HTR-8/SVneo (cell line): Measurements from ENCODE around the gene MED26.
"Not testable (repeated sequence)": the region's sequence is repeated elsewhere in the genome, so short reads cannot be mapped to it uniquely, and the experiment has no call there.

ENCODE experiments used
- DNase-seq: peaks from one replicate; pipeline ENCODE4 v3.0.0; 2011; ENCODE audit warnings: low spot score, mixed read lengths; ENCODE audit not compliant: insufficient read length
- FAIRE-seq: peaks from 2 replicates; lab custom pipeline; 2011; peaks lifted over from hg19 to GRCh38; lab: Jason Lieb, UNC

MED26 gene

GRCh38 chr19:16548956-16549355 is 79.0 kb downstream of the MED26 start:
- no peak for FAIRE-seq
- no peak for DNase-seq

GRCh38 chr19:16544473-16545231 is 83.4 kb downstream of the MED26 start:
- no peak for FAIRE-seq
- DNase-seq: no peak

- DNase-seq, FAIRE-seq: not testable (repeated sequence)
Measured at GRCh38 chr19:16543734-16544133, 84.3 kb downstream of the MED26 start.

- DNase-seq: no peak
- FAIRE-seq: no peak
Measured at GRCh38 chr19:16542910-16543472, 85.0 kb downstream of the MED26 start.

GRCh38 chr19:16542045-16542909 is 85.7 kb downstream of the MED26 start, which contains the start of gene CHERP:
Gene CHERP, minus strand, starts transcription at chr19:16542437. Its CDS starts 59 bp downstream, at chr19:16542378.
- FAIRE-seq: peak; percentile 59
- peak; percentile 94 for DNase-seq

- FAIRE-seq: no peak
- no peak for DNase-seq
Measured at GRCh38 chr19:16541526-16542044, 86.4 kb downstream of the MED26 start.

GRCh38 chr19:16540948-16541347 is 87.1 kb downstream of the MED26 start:
- no peak for DNase-seq
- no peak for FAIRE-seq

GRCh38 chr19:16537111-16537510 is 90.9 kb downstream of the MED26 start:
- DNase-seq: no peak
- no peak for FAIRE-seq

- DNase-seq: no peak
- FAIRE-seq: no peak
Measured at GRCh38 chr19:16536130-16536529, 91.9 kb downstream of the MED26 start.

GRCh38 chr19:16535381-16535780 is 92.6 kb downstream of the MED26 start:
- no peak for DNase-seq
- FAIRE-seq: no peak

- FAIRE-seq: no peak
- DNase-seq: no peak
Measured at GRCh38 chr19:16532440-16533234, 95.4 kb downstream of the MED26 start.

- no peak for FAIRE-seq
- DNase-seq: no peak
Measured at GRCh38 chr19:16531380-16531669, 96.7 kb downstream of the MED26 start.

GRCh38 chr19:16530540-16531379 is 97.2 kb downstream of the MED26 start:
- no peak for DNase-seq
- no peak for FAIRE-seq

- DNase-seq: no peak
- FAIRE-seq: no peak
Measured at GRCh38 chr19:16529466-16530144, 98.4 kb downstream of the MED26 start.

GRCh38 chr19:16527971-16528521 is 100.0 kb downstream of the MED26 start:
- no peak for FAIRE-seq
- no peak for DNase-seq

GRCh38 chr19:16527334-16527935 is 100.6 kb downstream of the MED26 start:
- FAIRE-seq: peak; percentile 40
- DNase-seq: no peak

GRCh38 chr19:16525751-16526481 is 102.1 kb downstream of the MED26 start:
- no peak for FAIRE-seq

More at GRCh38 chr19:16525751-16526481, 102.1 kb downstream of the MED26 start:
- DNase-seq: no peak
